ENCODE measurements around the gene COL7A1. TPM values are rescaled to one million over a fixed set of nuclear protein-coding genes. Genes with fewer than 3 reads are reported as not detected.
"Not testable (repeated sequence)": the region's sequence is repeated elsewhere in the genome, so short reads cannot be mapped to it uniquely, and the experiment has no call there.

Gene COL7A1
- total RNA-seq, 1 experiment from 2014 or later = 16.4 TPM

GRCh38 chr3:48532977-48533337 is 62.2 kb downstream of the COL7A1 start:
- H3K4me3 ChIP-seq (ENCODE audit: low read depth, low read length, poor library complexity, severe bottlenecking) = no peak overlapping the region
- intact Hi-C loops (cut with micrococcal nuclease; ENCODE audit: unreplicated experiment) = no loop called here
- H3K9me3 ChIP-seq (ENCODE audit: low read depth, low read length, poor library complexity, severe bottlenecking) = no peaks in the 10 kb centered on the region
- no peaks in the 10 kb centered on the region for H3K4me1 ChIP-seq (ENCODE audit: insufficient read depth, low read length, poor library complexity, severe bottlenecking)
- H3K36me3 ChIP-seq (ENCODE audit: insufficient read depth, low read length, poor library complexity, severe bottlenecking) = no peaks in the 10 kb centered on the region
- no peak overlapping the region for H3K27ac ChIP-seq (ENCODE audit: low read depth, low read length, poor library complexity, severe bottlenecking)
- TF ChIP-seq CTCF (conservative IDR thresholded peaks at IDR 0.05; ENCODE audit: low read depth, low read length) (no peak), EZH2 (IDR thresholded peaks at IDR 0.05; ENCODE audit: borderline replicate concordance, low read depth, low read length, poor library complexity, severe bottlenecking) (no peak)
- ChIA-PET POLR2A (ENCODE audit: low non-redundant PET) (no interaction called here), CTCF (no interaction called here)
- no peaks in the 10 kb centered on the region for H3K27me3 ChIP-seq (replicated peaks; ENCODE audit: insufficient read depth, low read depth, low read length, poor library complexity)
- BruUV-seq (replicated peaks) = no TSS peak
- no peak for DNase-seq (ENCODE audit: low spot score)

- Histone ChIP-seq H3K27ac (ENCODE audit: low read depth, low read length, poor library complexity, severe bottlenecking) (no peak overlapping the region), H3K4me1 (ENCODE audit: insufficient read depth, low read length, poor library complexity, severe bottlenecking) (no peaks in the 10 kb centered on the region), H3K4me3 (ENCODE audit: low read depth, low read length, poor library complexity, severe bottlenecking) (no peak overlapping the region), H3K36me3 (ENCODE audit: insufficient read depth, low read length, poor library complexity, severe bottlenecking) (no peaks in the 10 kb centered on the region), H3K9me3 (ENCODE audit: low read depth, low read length, poor library complexity, severe bottlenecking) (no peaks in the 10 kb centered on the region), H3K27me3 (replicated peaks; ENCODE audit: insufficient read depth, low read depth, low read length, poor library complexity) (no peaks in the 10 kb centered on the region)
- TF ChIP-seq EZH2 (IDR thresholded peaks at IDR 0.05; ENCODE audit: borderline replicate concordance, low read depth, low read length, poor library complexity, severe bottlenecking) (no peak), CTCF (conservative IDR thresholded peaks at IDR 0.05; ENCODE audit: low read depth, low read length) (no peak)
- no peak for DNase-seq (ENCODE audit: low spot score)
- intact Hi-C loops (cut with micrococcal nuclease; ENCODE audit: unreplicated experiment) = no loop called here
- no TSS peak for BruUV-seq (replicated peaks)
- CTCF ChIA-PET = no interaction called here
- POLR2A ChIA-PET (ENCODE audit: low non-redundant PET) = no interaction called here
Measured at GRCh38 chr3:48532271-48532976, 62.7 kb downstream of the COL7A1 start.

GRCh38 chr3:48530701-48531100 is 64.4 kb downstream of the COL7A1 start:
- intact Hi-C loops (cut with micrococcal nuclease; ENCODE audit: unreplicated experiment) = loop anchor here (2.0 kb wide), 1 partner anchor 18 kb away; no protein-coding TSS in a partner anchor
- H3K4me3 ChIP-seq (ENCODE audit: low read depth, low read length, poor library complexity, severe bottlenecking); H3K27me3 ChIP-seq (replicated peaks; ENCODE audit: insufficient read depth, low read depth, low read length, poor library complexity); H3K27ac ChIP-seq (ENCODE audit: low read depth, low read length, poor library complexity, severe bottlenecking); CTCF ChIA-PET; DNase-seq (ENCODE audit: low spot score); H3K9me3 ChIP-seq (ENCODE audit: low read depth, low read length, poor library complexity, severe bottlenecking); H3K36me3 ChIP-seq (ENCODE audit: insufficient read depth, low read length, poor library complexity, severe bottlenecking); H3K4me1 ChIP-seq (ENCODE audit: insufficient read depth, low read length, poor library complexity, severe bottlenecking); BruUV-seq (replicated peaks): not testable (repeated sequence)
- POLR2A ChIA-PET (ENCODE audit: low non-redundant PET) = interaction anchor here (0.6 kb wide), 1 partner anchor 64 kb away, joined by 3 read pairs; no protein-coding TSS in a partner anchor

- ChIA-PET POLR2A (ENCODE audit: low non-redundant PET) (no interaction called here), CTCF (no interaction called here)
- Histone ChIP-seq H3K9me3 (ENCODE audit: low read depth, low read length, poor library complexity, severe bottlenecking) (no peaks in the 10 kb centered on the region), H3K27ac (ENCODE audit: low read depth, low read length, poor library complexity, severe bottlenecking) (no peak overlapping the region), H3K4me1 (ENCODE audit: insufficient read depth, low read length, poor library complexity, severe bottlenecking) (no peaks in the 10 kb centered on the region), H3K36me3 (ENCODE audit: insufficient read depth, low read length, poor library complexity, severe bottlenecking) (no peaks in the 10 kb centered on the region), H3K27me3 (replicated peaks; ENCODE audit: insufficient read depth, low read depth, low read length, poor library complexity) (no peaks in the 10 kb centered on the region), H3K4me3 (ENCODE audit: low read depth, low read length, poor library complexity, severe bottlenecking) (no peak overlapping the region)
- no peak for DNase-seq (ENCODE audit: low spot score)
- TF ChIP-seq EZH2 (IDR thresholded peaks at IDR 0.05; ENCODE audit: borderline replicate concordance, low read depth, low read length, poor library complexity, severe bottlenecking) = no peak
- TF ChIP-seq CTCF (conservative IDR thresholded peaks at IDR 0.05; ENCODE audit: low read depth, low read length) = no peak
- no TSS peak for BruUV-seq (replicated peaks)
- intact Hi-C loops (cut with micrococcal nuclease; ENCODE audit: unreplicated experiment) = no loop called here
Measured at GRCh38 chr3:48528754-48529153, 66.4 kb downstream of the COL7A1 start.

All from A673 (cell line).